Heart left ventricle (tissue), 13 donors: ENCODE data around the gene CHIA.

ENCODE experiments used
- CTCF ChIP-seq, 12 donors: fragments of 200-600 bp; sonication (generic) in 4 of 12; IDR thresholded peaks; one replicate each; pipeline versions ENCODE4 v1.5.0 to v1.8.0; 2018 to 2022; ENCODE audit warnings: antibody characterized with exemption in 12 of 12, mild to moderate bottlenecking in 5 of 12
- POLR2A ChIP-seq, 2 donors: fragments of 450-650 bp; IDR thresholded peaks; one replicate each; pipeline ENCODE4 v1.6.1; 2017; ENCODE audit warnings: antibody characterized with exemption in 2 of 2, mild to moderate bottlenecking in 2 of 2, moderate library complexity in 2 of 2
- donor health status: ischemic (EF 13 %, LVEDD 7.1; RV severe dilation, severe dysfunction).
- donor health status: DM: no; HTN: yes; CAD: no.
- donor health status: DM: no; HTN: no; CAD: no.
- donor health status: ischemic (EF 25% LVEDD 6.9; RV normal size, moderate dysfunction).
- donor health status: ischemic (EF 25% LVEDD 5.7; RV mildly dilated, moderate dysfunction).
- donor health status: ischemic (EF 35%, LVEDD 5.7; RV mildly dilated, moderate dysfunction).
- donor health status: nonischemic (EF 11% LVEDD 7.7; RV severe dilation, severe dysfunction).
- donor health status: DM: yes; HTN: yes; CAD: no.
- donor health status: PGD.
- donor health status: ischemic (EF 29% LVEDD 5.4; RV normal size, mild dysfunction).
- donor health status: nonischemic (EF 23%, LVEDD 6.1; RV moderate dilation, normal function).

GRCh38 chr1:111290630-111291029 is at the start of gene CHIA:
- no peak for TF ChIP-seq POLR2A (IDR thresholded peaks at IDR 0.05)
- TF ChIP-seq CTCF (IDR thresholded peaks at IDR 0.05) = no peak
